WI38 (cell line): ENCODE data around the gene PDE11A.
A peak's percentile ranks its signal among the peaks of the same experiment; 100 is the strongest.

Source experiments
- H3K4me3 ChIP-seq: 2 replicates; pipeline ENCODE4 v1.5.1; 2011; ENCODE audit warnings: low read depth, mild to moderate bottlenecking, control low read depth, low read length
- TF ChIP-seq, protein P1 (sequence below): IDR thresholded peaks from 2 replicates; pipeline ENCODE4 v1.5.1; 2012; ENCODE audit warnings: low read depth, mild to moderate bottlenecking, control low read depth, low read length

Gene PDE11A

DNA sequence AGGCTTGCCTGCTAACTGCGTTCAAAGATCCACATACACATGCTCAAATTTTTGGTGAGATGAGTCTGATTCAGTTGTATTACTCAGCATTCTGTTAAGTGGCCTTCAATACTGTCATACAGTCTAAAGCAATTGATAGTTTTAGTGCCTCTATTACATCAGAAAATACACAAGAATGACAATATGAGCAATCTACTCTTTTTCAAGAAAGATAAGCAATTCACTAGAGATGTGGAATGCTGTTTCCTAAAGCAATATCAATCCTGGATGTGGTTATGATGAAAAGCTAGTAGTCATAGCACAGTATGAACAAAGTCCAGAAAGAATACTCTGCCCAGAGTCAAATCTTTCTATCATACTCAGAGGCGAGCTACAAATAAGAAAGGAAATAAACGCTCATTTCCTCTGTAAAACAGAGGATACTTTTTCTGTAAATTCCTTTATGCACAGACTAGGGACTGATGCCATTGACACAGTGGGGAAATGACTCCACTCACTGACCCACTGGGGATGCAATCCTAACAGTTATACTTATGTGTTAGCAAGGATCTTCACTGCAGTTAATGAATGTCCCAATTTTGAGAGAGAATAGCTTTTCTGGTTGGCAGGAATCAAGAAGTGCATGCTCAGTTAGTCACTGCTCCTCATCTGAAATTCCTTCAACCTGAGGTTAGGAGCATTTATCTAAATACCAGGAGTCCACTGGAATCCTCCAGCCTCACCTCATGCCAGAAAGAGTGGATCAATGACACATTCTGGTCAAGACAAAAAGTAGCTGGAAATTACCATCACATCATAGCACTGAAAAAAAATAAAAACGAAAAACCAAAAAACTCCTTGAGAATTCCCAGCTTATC is 83.3 kb downstream of the PDE11A start:
- H3K4me3 ChIP-seq: no peak overlapping the region
- TF ChIP-seq, protein P1, sequence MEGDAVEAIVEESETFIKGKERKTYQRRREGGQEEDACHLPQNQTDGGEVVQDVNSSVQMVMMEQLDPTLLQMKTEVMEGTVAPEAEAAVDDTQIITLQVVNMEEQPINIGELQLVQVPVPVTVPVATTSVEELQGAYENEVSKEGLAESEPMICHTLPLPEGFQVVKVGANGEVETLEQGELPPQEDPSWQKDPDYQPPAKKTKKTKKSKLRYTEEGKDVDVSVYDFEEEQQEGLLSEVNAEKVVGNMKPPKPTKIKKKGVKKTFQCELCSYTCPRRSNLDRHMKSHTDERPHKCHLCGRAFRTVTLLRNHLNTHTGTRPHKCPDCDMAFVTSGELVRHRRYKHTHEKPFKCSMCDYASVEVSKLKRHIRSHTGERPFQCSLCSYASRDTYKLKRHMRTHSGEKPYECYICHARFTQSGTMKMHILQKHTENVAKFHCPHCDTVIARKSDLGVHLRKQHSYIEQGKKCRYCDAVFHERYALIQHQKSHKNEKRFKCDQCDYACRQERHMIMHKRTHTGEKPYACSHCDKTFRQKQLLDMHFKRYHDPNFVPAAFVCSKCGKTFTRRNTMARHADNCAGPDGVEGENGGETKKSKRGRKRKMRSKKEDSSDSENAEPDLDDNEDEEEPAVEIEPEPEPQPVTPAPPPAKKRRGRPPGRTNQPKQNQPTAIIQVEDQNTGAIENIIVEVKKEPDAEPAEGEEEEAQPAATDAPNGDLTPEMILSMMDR: no peak

DNA sequence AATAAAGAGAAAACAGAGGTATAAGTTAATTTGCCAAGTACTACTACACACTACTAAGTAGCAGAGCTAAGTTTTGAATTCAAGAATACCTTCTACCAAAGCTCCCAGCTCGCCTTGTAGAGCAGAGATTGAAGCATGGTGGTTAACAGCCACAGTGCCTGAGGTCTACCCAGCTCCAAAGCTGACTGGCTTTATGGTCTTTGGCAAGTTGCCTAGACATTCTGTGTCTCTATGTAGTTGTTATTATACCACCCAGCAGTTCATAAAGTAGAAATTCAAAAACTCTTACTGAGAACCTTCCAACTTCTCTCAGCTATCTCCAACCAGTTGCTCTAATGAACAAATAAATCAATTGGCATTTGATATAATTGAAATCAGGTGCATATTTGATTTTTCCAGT is 87.8 kb downstream of the PDE11A start:
- TF ChIP-seq, protein P1: no peak

DNA sequence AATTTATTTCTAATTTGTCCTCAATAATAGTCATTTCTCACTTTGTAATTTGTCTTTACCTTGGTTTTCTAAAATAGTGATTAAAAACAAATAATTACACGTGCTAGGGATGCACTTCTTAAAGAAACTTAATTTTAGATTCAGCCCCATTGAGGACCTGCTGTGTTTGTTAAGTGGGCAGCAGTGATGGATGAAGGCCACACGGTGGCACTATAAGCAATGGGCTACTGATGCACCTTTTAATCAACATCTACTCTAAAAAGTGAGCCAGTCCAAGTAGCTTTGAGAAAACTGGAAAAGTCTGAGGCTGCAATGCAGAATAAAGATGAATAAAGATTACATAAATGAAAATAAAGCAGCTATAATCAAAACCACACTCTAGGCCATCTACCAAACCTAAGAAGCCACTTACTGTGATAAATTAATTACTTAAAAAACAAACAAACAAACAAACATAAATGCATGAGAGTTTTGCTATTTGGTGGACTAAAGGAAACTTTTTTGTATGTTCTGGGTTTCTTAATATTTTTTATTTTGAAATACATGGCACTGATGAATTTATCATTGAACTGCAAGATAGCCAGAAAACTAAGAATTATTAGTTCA is 89.3 kb downstream of the PDE11A start:
- H3K4me3 ChIP-seq: no peak overlapping the region
- TF ChIP-seq, protein P1: peak; percentile 92

More for the DNA sequence above, 87.8 kb downstream of the PDE11A start:
- H3K4me3 ChIP-seq: no peak overlapping the region

DNA sequence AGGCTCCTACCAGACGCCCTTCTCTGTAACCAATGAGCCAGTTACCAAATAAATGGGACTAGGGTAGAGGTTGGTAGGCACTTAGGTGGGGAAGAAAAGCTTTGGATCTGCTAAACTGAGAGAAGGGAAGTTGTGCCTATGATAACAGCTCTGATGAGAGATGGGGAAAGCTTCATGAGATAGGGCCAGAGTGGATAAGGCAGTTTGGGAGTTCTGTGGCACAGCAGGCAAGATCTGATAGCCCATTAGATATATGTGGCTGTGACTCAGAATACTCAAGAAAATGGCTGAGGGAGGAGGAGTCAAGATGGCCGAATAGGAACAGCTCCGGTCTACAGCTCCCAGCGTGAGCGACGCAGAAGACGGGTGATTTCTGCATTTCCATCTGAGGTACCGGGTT is 99.8 kb downstream of the PDE11A start:
- TF ChIP-seq, protein P1: no peak
- no peak overlapping the region for H3K4me3 ChIP-seq

DNA sequence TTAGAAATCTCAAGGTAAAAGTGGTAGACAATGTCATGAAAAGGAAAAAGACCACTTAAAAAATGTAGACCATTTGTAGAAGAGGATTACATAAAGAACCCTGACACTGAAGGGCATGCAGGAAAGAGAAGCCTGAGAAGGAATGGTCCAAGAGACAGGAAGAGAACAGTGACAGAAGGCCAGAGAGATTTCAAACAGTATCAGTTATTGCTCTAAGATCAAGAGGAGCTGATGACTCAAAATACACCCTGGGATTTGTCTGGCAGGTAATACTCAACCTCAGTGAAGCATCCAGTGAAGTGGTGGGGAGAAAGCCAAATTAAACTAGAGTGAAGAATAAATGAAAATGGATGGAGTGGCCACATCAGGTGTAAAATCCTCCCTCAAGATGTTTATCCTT is 100.5 kb downstream of the PDE11A start:
- H3K4me3 ChIP-seq: no peak overlapping the region
- TF ChIP-seq, protein P1: no peak

DNA sequence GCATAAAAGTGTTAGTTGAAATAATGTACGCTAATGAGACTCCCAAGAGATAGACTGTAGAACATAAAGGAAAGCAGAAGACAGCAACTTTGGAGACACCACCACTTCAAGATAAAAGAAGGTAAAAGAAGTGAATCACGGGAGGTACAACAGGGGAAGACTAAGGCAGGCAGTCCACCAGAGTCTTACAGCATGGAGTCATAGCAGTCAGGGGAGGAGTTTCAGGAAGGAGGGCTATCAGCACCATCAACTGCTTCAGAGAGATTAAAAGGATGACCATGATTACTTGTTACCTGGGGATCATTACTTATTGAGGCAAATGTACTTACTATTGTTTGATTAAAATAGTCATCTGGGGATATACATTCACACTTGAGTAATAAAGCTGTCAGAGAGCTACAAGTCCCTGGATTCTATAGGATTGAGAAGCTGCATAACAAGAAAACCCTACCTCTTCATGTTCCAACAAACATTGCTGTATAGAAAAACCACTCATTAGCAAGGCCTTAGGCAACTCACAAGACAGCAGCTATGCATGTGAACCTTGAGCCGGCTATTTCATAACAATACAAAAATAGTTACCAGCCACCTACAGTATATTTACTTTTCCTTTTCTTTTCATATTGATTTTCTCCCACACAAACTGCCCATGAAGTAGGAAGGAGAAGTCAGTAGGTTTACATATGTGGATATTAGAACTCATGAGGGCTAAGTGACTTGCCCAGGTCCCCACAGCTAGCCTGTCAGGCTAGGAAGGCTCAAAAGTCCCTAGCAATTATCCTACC is 101.7 kb downstream of the PDE11A start:
- no peak overlapping the region for H3K4me3 ChIP-seq
- TF ChIP-seq, protein P1: no peak
